Measurements from ENCODE around the gene PTPN1.
"Not testable (repeated sequence)": the region's sequence is repeated elsewhere in the genome, so short reads cannot be mapped to it uniquely, and the experiment has no call there.

DNA sequence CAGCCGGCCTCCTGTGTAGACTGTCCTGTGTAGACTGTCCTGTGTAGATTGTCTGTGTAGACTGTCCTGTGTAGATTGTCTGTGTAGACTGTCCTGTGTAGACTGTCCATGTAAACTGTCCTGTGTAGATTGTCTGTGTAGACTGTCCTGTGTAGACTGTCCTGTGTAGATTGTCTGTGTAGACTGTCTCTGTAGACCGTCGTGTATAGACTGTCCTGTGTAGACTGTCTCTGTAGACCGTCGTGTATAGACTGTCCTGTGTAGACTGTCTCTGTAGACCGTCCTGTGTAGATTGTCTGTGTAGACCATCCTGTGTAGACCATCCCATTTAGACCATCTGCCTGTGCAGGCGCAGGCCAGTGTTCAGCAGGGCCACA lies 59.3 kb downstream of the PTPN1 start:
- TF ChIP-seq, protein P1, sequence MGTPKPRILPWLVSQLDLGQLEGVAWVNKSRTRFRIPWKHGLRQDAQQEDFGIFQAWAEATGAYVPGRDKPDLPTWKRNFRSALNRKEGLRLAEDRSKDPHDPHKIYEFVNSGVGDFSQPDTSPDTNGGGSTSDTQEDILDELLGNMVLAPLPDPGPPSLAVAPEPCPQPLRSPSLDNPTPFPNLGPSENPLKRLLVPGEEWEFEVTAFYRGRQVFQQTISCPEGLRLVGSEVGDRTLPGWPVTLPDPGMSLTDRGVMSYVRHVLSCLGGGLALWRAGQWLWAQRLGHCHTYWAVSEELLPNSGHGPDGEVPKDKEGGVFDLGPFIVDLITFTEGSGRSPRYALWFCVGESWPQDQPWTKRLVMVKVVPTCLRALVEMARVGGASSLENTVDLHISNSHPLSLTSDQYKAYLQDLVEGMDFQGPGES (IDR thresholded peaks at IDR 0.05; ENCODE audit: low read depth, low read length), result not testable (repeated sequence)
- TF ChIP-seq, protein P2, sequence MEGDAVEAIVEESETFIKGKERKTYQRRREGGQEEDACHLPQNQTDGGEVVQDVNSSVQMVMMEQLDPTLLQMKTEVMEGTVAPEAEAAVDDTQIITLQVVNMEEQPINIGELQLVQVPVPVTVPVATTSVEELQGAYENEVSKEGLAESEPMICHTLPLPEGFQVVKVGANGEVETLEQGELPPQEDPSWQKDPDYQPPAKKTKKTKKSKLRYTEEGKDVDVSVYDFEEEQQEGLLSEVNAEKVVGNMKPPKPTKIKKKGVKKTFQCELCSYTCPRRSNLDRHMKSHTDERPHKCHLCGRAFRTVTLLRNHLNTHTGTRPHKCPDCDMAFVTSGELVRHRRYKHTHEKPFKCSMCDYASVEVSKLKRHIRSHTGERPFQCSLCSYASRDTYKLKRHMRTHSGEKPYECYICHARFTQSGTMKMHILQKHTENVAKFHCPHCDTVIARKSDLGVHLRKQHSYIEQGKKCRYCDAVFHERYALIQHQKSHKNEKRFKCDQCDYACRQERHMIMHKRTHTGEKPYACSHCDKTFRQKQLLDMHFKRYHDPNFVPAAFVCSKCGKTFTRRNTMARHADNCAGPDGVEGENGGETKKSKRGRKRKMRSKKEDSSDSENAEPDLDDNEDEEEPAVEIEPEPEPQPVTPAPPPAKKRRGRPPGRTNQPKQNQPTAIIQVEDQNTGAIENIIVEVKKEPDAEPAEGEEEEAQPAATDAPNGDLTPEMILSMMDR (IDR thresholded peaks at IDR 0.05), result not testable (repeated sequence)
- TF ChIP-seq SIN3A (IDR thresholded peaks at IDR 0.05; ENCODE audit: borderline replicate concordance, low read depth, low read length); NRF1 (IDR thresholded peaks at IDR 0.05; ENCODE audit: low read depth, low read length); POLR2AphosphoS5 (IDR thresholded peaks at IDR 0.05; ENCODE audit: low read depth, low read length); RFX5 (IDR thresholded peaks at IDR 0.05; ENCODE audit: low read length): not testable (repeated sequence)
- TF ChIP-seq, protein P3, sequence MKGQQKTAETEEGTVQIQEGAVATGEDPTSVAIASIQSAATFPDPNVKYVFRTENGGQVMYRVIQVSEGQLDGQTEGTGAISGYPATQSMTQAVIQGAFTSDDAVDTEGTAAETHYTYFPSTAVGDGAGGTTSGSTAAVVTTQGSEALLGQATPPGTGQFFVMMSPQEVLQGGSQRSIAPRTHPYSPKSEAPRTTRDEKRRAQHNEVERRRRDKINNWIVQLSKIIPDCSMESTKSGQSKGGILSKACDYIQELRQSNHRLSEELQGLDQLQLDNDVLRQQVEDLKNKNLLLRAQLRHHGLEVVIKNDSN (IDR thresholded peaks at IDR 0.05; ENCODE audit: borderline replicate concordance, low read depth), result not testable (repeated sequence)
- TF ChIP-seq, protein P4, sequence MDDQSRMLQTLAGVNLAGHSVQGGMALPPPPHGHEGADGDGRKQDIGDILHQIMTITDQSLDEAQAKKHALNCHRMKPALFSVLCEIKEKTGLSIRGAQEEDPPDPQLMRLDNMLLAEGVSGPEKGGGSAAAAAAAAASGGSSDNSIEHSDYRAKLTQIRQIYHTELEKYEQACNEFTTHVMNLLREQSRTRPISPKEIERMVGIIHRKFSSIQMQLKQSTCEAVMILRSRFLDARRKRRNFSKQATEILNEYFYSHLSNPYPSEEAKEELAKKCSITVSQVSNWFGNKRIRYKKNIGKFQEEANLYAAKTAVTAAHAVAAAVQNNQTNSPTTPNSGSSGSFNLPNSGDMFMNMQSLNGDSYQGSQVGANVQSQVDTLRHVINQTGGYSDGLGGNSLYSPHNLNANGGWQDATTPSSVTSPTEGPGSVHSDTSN (IDR thresholded peaks at IDR 0.05), result not testable (repeated sequence)
- TF ChIP-seq, protein P5, sequence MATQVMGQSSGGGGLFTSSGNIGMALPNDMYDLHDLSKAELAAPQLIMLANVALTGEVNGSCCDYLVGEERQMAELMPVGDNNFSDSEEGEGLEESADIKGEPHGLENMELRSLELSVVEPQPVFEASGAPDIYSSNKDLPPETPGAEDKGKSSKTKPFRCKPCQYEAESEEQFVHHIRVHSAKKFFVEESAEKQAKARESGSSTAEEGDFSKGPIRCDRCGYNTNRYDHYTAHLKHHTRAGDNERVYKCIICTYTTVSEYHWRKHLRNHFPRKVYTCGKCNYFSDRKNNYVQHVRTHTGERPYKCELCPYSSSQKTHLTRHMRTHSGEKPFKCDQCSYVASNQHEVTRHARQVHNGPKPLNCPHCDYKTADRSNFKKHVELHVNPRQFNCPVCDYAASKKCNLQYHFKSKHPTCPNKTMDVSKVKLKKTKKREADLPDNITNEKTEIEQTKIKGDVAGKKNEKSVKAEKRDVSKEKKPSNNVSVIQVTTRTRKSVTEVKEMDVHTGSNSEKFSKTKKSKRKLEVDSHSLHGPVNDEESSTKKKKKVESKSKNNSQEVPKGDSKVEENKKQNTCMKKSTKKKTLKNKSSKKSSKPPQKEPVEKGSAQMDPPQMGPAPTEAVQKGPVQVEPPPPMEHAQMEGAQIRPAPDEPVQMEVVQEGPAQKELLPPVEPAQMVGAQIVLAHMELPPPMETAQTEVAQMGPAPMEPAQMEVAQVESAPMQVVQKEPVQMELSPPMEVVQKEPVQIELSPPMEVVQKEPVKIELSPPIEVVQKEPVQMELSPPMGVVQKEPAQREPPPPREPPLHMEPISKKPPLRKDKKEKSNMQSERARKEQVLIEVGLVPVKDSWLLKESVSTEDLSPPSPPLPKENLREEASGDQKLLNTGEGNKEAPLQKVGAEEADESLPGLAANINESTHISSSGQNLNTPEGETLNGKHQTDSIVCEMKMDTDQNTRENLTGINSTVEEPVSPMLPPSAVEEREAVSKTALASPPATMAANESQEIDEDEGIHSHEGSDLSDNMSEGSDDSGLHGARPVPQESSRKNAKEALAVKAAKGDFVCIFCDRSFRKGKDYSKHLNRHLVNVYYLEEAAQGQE (IDR thresholded peaks at IDR 0.05; ENCODE audit: low read depth, low read length), result not testable (repeated sequence)
- TF ChIP-seq, protein P6, sequence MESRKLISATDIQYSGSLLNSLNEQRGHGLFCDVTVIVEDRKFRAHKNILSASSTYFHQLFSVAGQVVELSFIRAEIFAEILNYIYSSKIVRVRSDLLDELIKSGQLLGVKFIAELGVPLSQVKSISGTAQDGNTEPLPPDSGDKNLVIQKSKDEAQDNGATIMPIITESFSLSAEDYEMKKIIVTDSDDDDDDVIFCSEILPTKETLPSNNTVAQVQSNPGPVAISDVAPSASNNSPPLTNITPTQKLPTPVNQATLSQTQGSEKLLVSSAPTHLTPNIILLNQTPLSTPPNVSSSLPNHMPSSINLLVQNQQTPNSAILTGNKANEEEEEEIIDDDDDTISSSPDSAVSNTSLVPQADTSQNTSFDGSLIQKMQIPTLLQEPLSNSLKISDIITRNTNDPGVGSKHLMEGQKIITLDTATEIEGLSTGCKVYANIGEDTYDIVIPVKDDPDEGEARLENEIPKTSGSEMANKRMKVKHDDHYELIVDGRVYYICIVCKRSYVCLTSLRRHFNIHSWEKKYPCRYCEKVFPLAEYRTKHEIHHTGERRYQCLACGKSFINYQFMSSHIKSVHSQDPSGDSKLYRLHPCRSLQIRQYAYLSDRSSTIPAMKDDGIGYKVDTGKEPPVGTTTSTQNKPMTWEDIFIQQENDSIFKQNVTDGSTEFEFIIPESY (IDR thresholded peaks at IDR 0.05; ENCODE audit: borderline replicate concordance, low read depth), result not testable (repeated sequence)
